GM18511 (cell line): Measurements from ENCODE around the gene MCF2L.

Experiments used
- ATAC-seq: cut with Tn5 transposase; IDR thresholded peaks from one replicate; pipeline ENCODE4 v1.9.1; 2021; ENCODE audit warnings: mild to moderate bottlenecking, moderate library complexity; ENCODE audit not compliant: unreplicated experiment

MCF2L gene

DNA sequence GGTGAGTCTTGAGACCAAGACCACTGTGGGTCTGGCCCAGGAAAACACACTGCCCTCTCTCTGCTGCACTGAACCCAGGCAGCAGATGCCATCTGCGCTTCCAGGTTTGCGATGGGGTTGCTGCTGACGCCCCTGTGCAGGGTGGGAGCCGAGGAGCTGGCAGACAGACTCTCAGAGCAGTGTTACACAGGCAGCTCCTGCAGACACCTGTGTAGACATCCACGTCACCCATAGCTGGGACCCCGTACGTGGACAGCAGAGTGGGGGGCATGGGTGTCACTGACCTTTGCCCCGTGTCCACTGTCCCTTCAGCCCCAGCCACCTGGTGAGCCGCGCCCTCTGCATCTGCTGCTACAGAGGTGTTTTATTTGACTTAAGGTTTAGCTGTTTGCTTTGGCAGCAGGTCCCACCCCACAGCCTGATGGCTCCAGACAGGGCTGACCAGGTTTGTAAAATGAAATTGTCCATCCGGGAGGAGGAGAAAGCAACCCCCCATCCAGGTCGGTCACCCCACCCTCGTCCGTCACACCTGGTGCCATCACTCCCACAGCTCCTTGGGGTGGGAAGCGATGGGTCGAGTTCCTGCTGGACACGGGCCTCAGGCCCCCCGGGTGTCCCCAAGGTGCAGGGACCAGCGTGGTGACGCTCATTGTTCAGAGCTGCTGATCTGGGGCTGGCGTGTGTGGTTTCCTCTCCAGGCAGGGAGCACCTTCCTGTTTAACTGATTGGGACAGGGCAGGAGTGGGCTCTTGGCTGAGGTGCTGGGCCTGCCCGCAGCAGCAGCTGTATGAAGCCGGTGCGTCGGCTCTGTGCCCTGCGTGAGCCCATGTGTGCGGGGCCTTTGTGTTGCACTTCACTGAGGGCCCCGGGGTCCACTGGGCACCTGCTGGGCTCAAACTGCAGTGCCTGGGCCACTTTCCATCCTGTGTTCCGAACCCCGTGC, 28.4 kb downstream of the MCF2L start:
- no peak for ATAC-seq

DNA sequence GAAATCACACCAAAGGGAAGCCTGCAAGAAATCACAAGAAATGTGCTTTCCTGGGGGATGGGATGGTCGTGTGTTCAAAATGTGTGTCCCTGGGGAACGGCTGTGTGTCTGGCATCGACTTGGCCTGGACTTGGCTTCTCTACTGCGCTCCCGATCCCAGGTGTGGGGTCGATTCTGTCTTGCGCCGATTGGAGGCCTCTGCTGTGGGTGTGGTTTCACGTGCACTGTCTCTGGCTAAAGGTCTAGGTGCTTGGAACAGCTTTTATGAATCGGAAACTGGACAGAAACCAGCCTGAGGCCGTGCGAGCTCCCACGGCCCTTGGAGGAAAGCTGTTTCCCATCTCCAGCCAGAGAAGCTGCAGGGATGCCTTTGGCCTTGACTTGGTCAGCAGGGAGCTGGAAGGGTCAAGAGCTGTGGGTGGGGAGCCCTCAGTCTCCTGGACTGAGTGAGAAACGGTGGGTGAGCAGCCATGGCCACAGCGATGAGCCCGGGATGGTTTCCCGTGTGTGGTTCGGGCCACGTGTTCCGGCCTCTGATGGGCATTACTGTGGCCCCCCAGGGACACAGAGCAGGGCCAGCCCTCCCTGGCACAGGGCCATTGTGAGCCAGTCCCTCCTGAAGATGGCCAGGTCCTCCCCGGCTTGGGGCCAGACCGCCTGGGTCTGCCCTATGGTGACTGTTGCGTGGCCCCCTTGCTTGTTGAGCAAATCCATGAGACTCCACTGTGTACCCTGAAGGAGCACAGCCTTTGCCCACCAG, 29.7 kb downstream of the MCF2L start:
- no peak for ATAC-seq

DNA sequence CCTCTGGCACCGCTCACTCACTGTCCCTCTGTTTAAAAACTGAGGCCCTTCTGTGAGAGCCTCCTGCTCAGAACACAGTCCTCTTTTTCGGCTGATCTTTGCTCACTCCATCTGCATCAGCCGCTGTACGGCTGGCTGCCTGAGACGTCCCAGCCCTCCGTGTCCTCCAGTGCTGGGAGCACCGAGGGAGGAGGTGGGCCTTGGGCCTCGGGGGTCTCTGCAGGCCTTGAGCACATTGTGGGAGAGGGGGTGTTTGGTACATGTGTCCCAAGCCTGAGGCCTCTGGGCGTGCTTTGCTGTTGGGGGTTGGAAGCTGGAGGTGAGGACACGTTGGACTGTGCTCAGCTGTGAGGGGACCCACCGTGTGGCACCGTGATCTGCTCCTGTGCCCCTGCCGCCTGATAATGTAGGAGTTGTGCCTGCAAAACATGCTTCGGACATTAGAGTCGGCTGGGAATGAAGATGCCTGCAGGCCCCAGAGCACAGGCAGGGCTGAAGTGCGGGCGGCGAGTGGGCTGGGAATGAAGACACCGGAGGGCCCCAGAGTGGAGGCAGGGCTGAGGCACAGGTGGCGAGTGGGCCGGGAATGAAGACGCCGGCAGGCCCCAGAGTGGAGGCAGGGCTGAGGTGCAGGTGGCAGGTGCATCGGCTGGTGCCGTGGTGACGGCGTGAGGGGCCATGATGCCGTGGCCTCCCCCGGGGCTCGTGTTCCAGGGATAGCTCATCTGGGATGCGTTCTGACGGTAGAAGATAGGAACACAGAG, 30.6 kb downstream of the MCF2L start:
- no peak for ATAC-seq

DNA sequence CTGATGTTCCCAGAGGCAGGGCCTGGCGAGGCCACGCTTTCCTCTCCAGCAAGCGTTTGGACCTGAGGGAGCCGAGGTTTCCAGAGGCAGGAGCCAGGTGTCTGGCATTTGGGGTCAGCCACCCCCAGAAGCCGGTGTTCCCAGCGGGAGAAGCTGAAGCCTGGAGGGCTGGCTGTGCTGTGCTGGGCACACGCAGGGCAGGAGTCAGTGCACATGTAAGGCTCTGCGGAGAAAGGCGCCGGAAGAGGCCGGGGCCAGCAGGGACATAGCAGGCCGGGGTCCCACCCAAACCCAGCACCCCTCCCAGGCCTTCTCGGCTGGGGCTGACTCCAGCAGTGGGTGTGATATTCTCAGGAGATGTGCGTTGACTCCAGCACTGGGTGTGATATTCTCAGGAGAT, 31.6 kb downstream of the MCF2L start:
- ATAC-seq: no peak

DNA sequence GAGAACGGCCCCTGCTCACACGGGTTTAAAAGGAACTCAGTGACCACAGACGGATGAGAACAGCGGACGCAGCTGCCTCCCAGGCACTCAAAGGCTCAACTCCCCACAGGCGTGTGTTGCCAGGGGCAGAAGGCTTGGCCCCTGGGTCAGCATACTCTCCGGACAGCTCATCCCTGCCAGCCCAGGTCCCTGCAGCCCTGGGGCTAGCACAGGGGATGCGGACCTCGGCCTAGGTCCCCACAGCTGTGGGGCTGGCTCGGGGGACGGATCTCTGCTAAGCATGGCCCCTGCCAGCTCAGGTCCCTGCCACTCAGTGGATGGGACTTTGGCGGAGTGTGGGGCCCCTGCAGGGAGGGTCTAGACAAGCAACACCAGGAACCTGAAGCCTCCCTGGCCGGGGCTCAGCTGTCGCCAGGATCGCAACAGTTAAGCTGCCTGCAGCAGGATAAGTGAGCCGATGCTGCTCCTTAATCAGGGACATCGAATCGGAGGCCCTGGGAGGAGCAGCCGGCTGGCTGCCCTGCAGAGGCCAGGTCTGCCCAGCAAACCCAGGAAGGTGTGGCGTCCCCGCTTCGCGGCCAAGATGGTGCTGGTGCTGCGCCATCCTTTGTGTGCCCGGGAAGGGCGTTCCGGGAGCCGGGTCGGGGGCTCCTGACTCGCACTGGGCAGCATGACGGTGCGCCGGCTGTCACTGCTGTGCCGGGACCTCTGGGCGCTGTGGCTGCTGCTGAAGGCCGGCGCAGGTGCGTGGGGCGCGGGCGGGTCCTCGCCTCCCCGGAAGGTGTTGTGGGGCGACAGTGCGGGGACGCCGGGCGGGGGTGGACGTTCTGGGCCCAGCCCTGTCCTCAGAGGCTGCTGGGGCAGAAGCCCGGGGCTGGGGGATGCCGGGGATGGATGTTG, 32.5 kb downstream of the MCF2L start:
- no peak for ATAC-seq

DNA sequence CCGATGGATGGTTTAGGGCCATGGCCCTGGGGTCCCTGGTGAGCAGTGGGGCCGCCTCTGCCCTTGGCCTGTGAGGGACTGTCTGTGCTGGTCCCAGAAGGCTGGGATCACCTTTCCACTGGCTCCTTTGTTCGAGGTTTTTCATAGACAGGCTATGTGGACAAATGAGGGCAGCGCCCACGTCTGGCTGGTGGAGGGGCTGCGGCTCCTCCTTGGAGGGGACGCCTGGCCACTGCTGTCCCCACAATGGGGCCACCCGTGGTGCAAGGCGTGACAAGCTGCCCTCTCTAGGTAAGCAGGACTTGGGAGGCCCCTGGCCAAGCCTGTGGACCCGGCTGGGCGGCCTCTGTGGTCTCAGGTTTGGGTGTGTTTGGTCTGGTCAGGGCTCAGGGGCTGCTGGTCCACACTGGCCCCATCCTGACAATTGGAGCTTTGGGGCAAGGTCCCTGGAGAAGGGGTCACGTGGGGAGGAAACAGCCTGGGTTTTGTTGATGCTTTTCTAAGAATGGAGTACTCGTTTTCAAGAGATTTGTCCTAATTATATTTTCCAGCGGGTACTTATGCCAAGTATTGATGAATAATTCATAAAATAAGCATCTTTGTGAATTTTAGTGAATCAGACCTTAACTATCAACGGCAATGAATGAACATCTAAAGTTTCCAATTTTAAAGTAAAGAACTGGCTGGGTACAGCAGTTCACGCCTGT, 33.3 kb downstream of the MCF2L start:
- ATAC-seq: no peak

DNA sequence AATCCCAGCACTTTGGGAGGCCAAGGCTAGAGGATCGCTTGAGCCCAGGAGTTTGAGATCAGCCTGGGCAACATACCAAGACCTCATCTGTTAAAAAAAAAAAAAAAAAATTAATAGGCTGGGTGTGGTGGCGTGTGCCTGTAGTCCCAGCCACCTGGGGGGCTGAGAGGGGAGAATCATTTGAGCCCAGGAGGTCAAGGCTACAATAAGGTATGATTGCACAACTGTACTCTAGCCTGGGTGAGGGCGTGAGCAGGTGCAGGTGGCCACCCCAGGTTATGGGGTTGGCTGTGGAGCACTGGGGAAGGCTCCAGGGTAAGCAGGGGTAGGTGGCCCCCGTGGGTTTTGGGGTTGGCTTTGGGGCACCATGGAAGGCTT, 33.9 kb downstream of the MCF2L start:
- no peak for ATAC-seq

DNA sequence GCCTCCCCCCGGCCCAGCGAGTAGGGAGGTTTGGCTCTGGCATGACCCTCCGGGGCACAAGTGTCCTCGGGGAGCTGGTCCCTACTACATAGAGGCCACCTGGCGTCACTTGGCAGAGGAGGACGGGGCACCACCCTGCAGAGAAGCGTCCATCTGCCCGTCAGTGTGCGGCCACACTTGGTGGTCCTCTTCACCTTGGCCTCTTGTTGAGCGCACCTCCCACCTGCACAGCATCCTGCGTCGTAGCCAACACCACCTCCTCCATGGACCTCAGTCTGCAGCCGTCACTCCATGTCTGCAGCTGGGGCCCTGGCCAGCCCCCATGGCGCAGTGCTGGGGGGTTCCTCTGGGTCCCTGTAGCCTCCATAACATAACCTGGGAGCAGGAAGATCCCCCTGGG, 35.1 kb downstream of the MCF2L start:
- no peak for ATAC-seq

DNA sequence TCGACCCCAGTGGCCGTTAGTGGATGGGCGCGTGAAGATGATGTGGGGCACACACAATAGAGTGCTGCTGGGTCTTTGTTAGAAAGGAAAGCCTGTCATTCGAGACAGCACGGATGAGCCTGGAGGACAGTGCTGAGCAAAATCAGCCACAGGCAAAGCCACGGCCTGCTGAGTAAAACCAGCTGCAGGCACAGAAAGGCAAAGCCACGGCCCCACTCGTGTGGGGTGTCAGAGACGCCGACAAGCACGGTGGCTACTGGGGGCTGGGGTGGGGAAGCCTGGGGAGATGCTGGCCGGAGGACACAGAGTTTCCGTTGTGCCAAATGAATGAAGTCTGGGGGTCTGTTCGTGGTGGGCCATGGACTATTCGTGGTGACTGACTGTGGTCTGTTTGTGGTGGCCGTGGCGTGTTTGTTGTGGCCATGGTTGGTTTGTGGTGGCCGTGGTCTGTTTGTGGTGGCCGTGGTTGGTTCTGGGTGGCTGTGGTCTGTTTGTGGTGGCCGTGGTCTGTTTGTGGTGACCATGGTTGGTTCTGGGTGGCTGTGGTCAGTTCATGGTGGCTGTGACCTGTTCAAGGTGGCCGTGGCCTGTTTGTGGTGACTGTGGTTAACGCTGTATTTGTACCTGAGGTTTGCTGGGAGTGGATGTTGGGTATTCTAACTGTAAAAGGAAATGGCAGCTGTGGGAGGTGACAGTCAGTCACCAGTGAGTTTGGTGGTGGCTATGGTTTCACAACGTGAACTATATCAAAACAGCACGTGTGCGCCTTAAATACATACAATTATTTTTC, 36.3 kb downstream of the MCF2L start:
- ATAC-seq: no peak

DNA sequence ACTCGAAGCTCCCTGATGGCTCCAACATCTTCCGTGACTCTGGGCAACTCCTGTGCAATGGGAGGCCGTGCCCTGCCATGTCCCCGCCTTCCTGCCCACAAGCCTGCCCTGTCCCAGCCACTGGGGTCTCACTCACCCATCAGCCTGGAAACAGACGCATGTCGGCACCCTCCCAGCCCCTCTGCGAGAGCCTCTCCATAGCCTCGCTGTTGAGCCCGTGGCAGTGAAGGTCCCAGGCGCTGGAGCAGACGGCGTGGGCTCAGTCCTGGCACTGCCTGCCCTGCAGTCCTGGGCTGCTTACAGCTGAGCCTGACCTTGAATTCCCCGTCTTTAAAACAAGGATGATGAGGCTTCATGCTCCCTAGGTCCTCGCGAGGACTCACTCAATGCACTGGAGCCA, 37.0 kb downstream of the MCF2L start:
- no peak for ATAC-seq

DNA sequence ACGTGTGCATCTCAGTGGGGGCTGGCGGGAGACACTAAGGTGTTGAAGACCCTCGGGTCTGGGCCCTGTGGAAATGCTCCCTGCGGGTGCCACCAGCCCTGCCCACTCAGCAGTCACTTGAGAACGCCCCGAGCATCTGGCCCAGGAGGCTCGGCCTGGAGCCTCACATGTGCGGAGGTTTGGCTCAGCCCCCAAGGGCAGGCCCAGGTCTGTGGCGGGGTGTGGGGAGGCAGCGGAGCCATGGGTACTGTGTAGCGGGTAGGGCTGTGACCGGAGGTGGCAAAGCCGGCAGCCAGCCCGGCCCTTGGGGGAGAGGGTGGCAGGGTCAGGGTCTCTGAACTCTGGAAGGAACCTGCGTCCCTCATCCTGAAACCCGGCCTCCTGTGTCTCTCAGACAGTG, 37.6 kb downstream of the MCF2L start:
- no peak for ATAC-seq

DNA sequence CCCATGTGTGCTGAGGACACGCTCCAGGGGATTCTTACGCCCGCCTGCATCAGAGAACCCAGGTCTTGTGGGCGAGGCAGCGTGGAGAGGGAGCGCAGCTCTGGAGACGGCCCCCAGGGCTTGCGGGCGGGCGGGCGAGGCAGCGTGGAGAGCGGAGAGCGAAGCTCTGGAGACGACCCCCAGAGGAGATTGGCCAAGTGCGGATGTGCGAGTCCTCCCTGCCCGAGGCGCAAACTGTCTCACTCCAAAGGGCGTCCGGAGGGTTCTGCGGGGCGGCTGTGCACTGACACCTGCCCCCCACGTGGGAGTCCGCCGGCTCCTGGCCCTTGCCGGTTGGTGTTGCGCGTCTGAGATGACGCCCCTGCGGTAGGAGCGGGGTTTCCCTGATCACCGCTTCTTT, 39.8 kb downstream of the MCF2L start:
- ATAC-seq: no peak

DNA sequence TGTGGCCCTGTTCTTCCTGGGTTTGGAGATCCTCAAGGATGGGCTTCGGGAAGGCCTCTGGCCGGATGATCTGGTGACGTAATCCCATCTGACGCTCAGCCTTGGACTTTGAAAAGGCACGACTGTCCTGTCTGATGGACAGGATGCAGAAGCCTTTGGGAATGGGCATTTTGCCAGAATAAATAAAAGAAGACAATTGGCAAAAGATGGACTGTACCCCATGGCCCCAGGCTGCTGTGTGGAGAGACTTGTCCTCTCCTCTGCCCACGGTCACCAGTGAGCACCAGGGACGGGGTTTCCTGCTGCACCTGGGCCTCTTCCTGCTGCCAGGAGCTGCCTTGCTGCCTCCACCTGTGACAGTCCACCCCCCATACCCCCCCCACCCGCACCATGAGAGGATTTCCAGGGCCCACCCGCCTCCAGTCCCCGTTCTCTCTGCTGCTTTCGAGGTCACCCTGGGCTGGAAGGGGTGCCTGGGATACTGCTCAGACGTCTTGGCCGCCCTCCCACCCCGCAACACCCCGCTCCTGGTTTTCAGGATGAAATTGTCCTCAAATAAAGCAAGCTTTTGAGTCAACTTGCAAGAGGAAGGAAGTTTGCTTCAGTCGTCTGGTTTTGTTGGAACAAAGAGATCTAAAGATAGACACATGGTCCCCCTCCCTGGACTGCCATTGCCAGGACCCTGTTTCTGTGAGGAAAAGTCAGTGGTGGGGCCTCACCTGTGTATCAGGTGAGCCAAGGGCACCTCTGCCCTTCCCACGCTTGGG, 40.9 kb downstream of the MCF2L start:
- no peak for ATAC-seq

DNA sequence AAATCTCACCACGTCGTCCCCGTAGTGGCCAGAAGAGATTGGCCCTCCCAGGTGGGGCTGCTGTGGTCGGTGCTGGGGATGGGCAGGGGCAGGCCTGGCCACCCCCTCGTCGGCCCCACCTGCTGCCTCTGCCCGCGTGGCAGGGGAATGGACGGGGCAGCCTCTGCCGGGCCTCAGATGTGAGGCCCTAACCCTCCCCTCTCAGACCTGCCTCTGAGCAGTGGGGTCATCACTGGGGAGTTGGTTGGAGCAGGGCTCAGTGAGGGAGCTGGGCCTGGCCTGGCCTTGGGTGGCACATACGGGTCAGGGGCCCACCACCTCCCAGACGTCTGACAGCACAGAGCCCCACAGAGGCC, 41.5 kb downstream of the MCF2L start:
- no peak for ATAC-seq

DNA sequence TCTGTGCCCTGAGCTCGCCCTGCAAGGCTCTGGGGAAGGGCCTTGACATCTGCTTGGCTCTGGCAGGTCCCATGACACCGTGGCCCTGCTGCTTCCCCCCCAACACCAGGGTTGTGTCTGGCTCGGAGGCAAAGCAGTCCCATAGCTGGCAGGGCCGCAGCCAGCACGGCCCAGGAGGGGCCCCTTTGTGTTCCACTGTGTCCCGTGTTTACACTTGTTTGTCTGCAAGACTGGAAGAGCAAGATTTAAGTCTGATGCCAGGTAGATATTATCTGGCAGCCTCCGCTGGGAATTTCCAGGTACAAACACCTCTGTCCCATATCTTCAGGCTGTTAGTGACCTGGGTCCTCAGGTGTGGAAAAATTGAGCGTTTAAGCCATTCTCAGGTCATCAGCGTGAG, 44.3 kb downstream of the MCF2L start:
- no peak for ATAC-seq

DNA sequence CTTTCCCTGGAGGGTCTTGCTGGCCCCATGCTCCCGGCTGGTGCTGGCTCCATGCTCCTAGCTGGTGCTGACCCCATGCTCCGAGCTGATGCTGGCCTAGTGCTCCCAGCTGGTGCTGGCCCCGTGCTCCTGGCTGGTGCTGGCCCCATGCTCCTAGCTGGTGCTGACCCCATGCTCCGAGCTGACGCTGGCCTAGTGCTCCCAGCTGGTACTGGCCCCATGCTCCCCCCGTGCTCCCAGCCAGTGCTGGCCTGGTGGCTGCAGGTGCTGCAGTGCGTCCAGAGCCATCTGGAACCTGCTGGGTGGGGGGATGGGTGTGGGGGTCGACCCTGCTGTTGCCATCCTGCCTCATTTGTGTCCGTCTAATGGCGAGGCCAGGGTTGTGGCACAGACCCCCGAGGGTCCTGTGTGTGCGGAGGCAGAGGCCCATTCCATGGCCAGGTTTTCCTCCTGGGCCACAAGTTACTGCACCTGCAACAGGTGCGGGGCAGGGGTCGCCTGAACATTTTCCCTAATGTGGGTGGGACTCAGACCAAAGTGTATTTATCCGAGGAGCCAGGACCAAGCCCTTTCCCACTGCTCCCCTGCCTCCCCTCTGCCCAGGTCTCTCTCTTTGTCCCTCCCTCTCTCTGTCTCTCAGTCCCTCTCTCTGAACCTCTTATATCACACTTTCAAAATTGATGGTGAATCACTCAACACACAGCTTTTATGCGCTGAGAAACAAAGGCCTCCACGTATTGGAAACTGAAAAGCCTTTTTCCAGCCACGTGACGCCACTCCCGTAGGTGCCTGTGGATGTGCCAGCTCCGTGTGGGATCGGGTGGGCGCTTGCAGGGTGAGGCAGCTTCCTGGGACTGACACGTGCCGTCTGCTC, 45.1 kb downstream of the MCF2L start:
- no peak for ATAC-seq
